Measurements from ENCODE around the gene CDC42EP5.
A peak's percentile ranks its signal among the peaks of the same experiment; 100 is the strongest.
"Not testable (repeated sequence)": the region's sequence is repeated elsewhere in the genome, so short reads cannot be mapped to it uniquely, and the experiment has no call there.

Gene CDC42EP5

GRCh38 chr19:54473071-54473891 lies at the start of gene CDC42EP5:
CDC42EP5 (minus strand) TSS chr19:54473296; CDS start chr19:54465547, 7,749 bp downstream.
- DNase-seq = peak; percentile 27

GRCh38 chr19:54521860-54522513 lies 48.9 kb upstream of the CDC42EP5 start:
- DNase-seq = no peak

GRCh38 chr19:54521022-54521859 lies 48.1 kb upstream of the CDC42EP5 start:
- no peak for DNase-seq

GRCh38 chr19:54518844-54519243 lies 45.7 kb upstream of the CDC42EP5 start:
- peak; percentile 33 for DNase-seq

- DNase-seq = no peak
Observed at GRCh38 chr19:54517483-54517882, 44.4 kb upstream of the CDC42EP5 start.

GRCh38 chr19:54515156-54515555 lies 42.1 kb upstream of the CDC42EP5 start:
- no peak for DNase-seq

- DNase-seq = not testable (repeated sequence)
Observed at GRCh38 chr19:54509200-54509940, 36.3 kb upstream of the CDC42EP5 start.

DNA sequence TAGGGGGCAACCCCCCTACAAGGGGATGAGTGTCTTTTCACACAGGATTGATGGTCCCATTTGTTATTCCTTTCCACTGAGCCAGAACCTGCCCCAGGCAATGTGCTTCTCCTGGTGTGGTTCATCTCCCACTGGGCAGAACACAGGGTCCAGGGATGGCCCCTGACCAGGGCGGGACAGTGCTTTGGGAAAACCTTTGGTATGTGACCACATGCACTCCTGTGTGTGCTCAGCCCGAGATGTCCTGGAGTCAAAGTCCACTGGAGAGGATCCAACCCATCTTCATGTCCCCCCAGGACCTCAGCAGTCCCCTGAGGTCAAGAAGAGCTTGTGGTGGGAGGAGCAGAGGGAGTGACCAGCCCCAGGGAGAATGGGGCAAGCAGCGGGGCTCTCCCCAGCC lies 35.4 kb upstream of the CDC42EP5 start:
- DNase-seq = not testable (repeated sequence)

- no peak for DNase-seq
Observed at GRCh38 chr19:54507824-54508223, 34.7 kb upstream of the CDC42EP5 start.

GRCh38 chr19:54507038-54507717 lies 34.1 kb upstream of the CDC42EP5 start:
- DNase-seq = not testable (repeated sequence)

DNA sequence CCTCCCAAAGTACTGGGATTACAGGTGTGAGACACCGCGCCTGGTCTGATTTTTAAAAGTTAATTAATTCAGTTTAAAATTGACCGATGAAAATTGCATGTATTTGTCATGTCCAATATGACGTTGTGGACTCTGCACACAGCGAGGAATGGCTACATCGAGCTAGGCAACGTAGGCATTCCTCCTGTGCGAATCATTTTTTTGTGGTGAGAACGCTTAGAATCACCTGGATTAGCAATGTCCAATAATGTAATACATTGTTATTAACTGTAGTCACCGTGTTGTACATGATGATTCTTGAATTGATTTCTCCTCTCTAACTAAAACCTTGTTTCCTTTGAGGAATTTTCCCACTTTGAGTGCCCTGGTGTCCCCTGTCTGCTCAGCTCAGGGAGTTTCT lies 33.0 kb upstream of the CDC42EP5 start:
- no peak for DNase-seq

GRCh38 chr19:54505542-54505941 lies 32.4 kb upstream of the CDC42EP5 start:
- not testable (repeated sequence) for DNase-seq

GRCh38 chr19:54502518-54503048 lies 29.5 kb upstream of the CDC42EP5 start, which contains the start of gene LAIR2:
LAIR2 (plus strand) TSS chr19:54502831; CDS start chr19:54502919, 88 bp downstream.
- DNase-seq = no peak

DNA sequence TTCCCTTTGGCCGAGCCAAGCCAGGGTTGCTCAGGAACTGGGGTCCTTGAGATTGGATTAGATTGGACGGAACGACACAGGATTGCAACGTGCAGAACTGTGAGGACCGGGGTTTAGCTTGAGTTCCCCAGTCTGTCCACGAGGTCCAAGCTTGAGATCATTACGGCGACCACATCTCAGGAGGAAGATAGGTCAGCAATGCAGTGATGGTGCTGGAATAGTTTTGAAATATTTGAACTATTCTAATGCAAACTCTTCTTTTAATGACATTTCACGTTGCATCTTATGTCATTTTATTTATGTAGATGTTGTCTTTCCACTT lies 25.3 kb upstream of the CDC42EP5 start:
- DNase-seq = not testable (repeated sequence)

- DNase-seq = not testable (repeated sequence)
Observed at GRCh38 chr19:54497747-54498450, 24.8 kb upstream of the CDC42EP5 start.

GRCh38 chr19:54495284-54495683 lies 22.2 kb upstream of the CDC42EP5 start:
- DNase-seq = not testable (repeated sequence)

DNA sequence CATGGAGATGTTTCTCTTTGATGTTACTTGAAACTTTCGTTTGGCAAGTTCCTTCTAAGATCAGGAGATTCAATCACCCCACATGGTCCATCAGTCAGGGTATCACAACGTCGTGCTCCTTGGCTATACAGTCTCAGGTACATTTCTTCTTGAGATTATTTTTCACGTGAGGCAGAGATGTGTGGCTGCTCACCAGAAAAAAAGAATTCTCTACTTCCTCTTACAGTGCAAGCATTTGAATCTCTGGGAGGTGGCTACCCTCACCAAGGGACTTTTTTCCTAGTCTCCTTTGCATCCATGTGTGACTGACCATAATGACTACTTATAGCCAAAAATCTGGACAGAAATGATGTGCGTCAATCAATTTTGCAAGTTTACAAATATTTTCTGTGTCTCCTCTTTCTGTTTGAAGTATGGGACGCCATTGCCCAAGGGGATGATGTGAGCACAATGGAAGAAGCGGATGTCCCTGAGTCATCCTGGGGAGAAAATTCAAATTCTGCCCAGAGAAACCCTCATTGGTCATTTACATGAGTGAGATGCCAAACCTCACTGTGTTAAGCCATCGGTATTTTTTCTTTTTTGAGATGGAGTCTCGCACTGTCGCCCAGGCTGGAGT lies 21.0 kb upstream of the CDC42EP5 start:
- no peak for DNase-seq

- not testable (repeated sequence) for DNase-seq
Observed at GRCh38 chr19:54493056-54493455, 20.0 kb upstream of the CDC42EP5 start.

- no peak for DNase-seq
Observed at GRCh38 chr19:54492568-54492967, 19.5 kb upstream of the CDC42EP5 start.

- no peak for DNase-seq
Observed at GRCh38 chr19:54489766-54490165, 16.7 kb upstream of the CDC42EP5 start.

- DNase-seq = no peak
Observed at GRCh38 chr19:54489341-54489740, 16.2 kb upstream of the CDC42EP5 start.

All from 8988T (cell line).